ENCODE results near the gene TSR3. TPM values are rescaled to one million over a fixed set of nuclear protein-coding genes. Genes with fewer than 3 reads are reported as not detected.
A peak's percentile ranks its signal among the peaks of the same experiment; 100 is the strongest.

The TSR3 gene
- total RNA-seq, 2 donors from 2014 or later: 64.9 to 67.4 TPM

DNA sequence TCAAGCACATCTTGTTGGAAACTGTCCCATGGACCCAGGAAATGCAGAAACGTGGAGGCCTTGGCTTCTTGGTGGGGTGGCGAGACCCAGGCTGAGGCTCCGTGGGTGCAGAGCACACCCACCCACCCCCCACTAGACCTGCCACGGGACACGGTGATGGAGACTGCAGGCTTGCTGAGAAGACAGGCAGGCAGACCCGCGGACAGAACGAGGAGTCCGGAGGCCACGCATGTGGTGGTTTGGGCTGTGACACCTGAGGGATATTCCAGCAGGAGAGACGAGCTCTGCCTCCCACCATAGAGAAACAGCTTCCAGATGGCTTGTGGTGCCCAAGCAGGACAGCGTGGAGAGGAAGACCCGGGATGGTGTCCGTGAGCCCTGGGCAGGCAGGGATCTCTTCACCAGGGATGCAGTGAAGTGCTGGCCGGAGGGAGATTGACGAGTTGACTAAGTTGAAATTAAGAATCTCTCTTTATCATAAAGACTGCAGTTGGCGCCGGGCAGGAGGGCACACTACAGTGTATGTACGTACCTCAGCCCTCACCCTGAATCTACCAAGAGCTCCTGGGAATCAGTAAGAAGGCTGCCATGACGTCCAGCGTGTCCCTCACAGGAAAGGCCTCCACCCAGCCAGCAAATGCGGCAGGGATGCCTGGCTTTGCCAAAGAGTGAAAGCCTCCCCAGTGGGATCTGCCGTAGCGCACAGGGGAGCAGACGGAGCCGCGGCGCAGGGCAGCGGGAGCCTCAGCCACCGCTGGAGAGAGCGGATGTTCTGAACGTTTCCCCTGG lies 34.0 kb downstream of the TSR3 start:
- Mint-ChIP-seq H3K9me3 (no peaks in the 10 kb centered on the region), H3K27ac (peak overlapping the region; percentile 39), H3K4me3 (no peak overlapping the region), H3K36me3 (ENCODE audit: low read depth) (peaks cover 84% of the 10 kb centered on the region), H3K4me1 (peaks cover 2% of the 10 kb centered on the region), H3K27me3 (ENCODE audit: insufficient read depth) (no peaks in the 10 kb centered on the region)
- Histone ChIP-seq H3K9ac (ENCODE audit: extremely low read depth, low read length, poor library complexity, severe bottlenecking) (no peak overlapping the region), H3K9me3 (ENCODE audit: control insufficient read depth, low read length) (no peaks in the 10 kb centered on the region), H3K4me1 (ENCODE audit: control insufficient read depth, insufficient read depth, low read length) (no peaks in the 10 kb centered on the region), H3K27me3 (ENCODE audit: control insufficient read depth, insufficient read depth, low read length, poor library complexity, severe bottlenecking) (no peaks in the 10 kb centered on the region), H3K4me3 (ENCODE audit: low read length) (no peak overlapping the region), H3K27ac (ENCODE audit: low read depth, low read length) (no peak overlapping the region), H3K36me3 (ENCODE audit: control insufficient read depth, insufficient read depth, low read length) (peaks cover 85% of the 10 kb centered on the region)
- WGBS, 2 experiments (ENCODE audit: insufficient coverage in 1 of 2, insufficient read length in 1 of 2): 97% methylated on average over 29 to 32 of the region's 32 CpGs
- TF ChIP-seq, protein P1, sequence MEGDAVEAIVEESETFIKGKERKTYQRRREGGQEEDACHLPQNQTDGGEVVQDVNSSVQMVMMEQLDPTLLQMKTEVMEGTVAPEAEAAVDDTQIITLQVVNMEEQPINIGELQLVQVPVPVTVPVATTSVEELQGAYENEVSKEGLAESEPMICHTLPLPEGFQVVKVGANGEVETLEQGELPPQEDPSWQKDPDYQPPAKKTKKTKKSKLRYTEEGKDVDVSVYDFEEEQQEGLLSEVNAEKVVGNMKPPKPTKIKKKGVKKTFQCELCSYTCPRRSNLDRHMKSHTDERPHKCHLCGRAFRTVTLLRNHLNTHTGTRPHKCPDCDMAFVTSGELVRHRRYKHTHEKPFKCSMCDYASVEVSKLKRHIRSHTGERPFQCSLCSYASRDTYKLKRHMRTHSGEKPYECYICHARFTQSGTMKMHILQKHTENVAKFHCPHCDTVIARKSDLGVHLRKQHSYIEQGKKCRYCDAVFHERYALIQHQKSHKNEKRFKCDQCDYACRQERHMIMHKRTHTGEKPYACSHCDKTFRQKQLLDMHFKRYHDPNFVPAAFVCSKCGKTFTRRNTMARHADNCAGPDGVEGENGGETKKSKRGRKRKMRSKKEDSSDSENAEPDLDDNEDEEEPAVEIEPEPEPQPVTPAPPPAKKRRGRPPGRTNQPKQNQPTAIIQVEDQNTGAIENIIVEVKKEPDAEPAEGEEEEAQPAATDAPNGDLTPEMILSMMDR (conservative IDR thresholded peaks at IDR 0.05): no peak
- DNase-seq: no peak

DNA sequence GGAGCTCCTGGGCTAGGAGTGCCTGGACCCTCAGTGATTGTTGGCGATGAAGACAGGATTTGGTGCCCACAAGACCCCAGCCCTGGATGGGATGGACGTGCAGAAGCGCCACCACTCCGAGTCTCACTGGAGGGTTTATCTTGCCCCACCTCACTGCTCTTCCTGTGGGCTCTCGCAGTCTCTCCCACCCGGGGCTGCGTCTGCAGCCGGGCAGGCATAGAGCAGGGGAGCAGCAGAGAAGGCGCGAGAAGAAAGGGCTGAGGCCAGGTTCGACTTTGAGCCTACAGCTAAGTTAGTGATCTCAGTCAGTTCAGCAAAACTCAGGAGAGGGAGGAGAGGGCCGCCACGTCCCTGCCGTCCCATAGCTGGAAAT lies 35.7 kb downstream of the TSR3 start:
- no peaks in the 10 kb centered on the region for H3K9me3 Mint-ChIP-seq
- no peak overlapping the region for H3K9ac ChIP-seq (ENCODE audit: extremely low read depth, low read length, poor library complexity, severe bottlenecking)
- H3K36me3 Mint-ChIP-seq (ENCODE audit: low read depth): peaks cover 72% of the 10 kb centered on the region
- TF ChIP-seq, protein P1 (conservative IDR thresholded peaks at IDR 0.05): no peak
- DNase-seq: no peak
- no peak overlapping the region for H3K4me3 Mint-ChIP-seq
- no peak overlapping the region for H3K27ac Mint-ChIP-seq
- no peaks in the 10 kb centered on the region for H3K27me3 ChIP-seq (ENCODE audit: control insufficient read depth, insufficient read depth, low read length, poor library complexity, severe bottlenecking)
- no peaks in the 10 kb centered on the region for H3K27me3 Mint-ChIP-seq (ENCODE audit: insufficient read depth)
- no peak overlapping the region for H3K27ac ChIP-seq (ENCODE audit: low read depth, low read length)
- no peaks in the 10 kb centered on the region for H3K4me1 ChIP-seq (ENCODE audit: control insufficient read depth, insufficient read depth, low read length)
- no peak overlapping the region for H3K4me3 ChIP-seq (ENCODE audit: low read length)
- peaks cover 5% of the 10 kb centered on the region for H3K4me1 Mint-ChIP-seq
- no peaks in the 10 kb centered on the region for H3K9me3 ChIP-seq (ENCODE audit: control insufficient read depth, low read length)
- peaks cover 79% of the 10 kb centered on the region for H3K36me3 ChIP-seq (ENCODE audit: control insufficient read depth, insufficient read depth, low read length)
- 97 to 98% methylated on average over 14 of the region's 14 CpGs for WGBS, 2 experiments (ENCODE audit: insufficient coverage in 1 of 2, insufficient read length in 1 of 2)

DNA sequence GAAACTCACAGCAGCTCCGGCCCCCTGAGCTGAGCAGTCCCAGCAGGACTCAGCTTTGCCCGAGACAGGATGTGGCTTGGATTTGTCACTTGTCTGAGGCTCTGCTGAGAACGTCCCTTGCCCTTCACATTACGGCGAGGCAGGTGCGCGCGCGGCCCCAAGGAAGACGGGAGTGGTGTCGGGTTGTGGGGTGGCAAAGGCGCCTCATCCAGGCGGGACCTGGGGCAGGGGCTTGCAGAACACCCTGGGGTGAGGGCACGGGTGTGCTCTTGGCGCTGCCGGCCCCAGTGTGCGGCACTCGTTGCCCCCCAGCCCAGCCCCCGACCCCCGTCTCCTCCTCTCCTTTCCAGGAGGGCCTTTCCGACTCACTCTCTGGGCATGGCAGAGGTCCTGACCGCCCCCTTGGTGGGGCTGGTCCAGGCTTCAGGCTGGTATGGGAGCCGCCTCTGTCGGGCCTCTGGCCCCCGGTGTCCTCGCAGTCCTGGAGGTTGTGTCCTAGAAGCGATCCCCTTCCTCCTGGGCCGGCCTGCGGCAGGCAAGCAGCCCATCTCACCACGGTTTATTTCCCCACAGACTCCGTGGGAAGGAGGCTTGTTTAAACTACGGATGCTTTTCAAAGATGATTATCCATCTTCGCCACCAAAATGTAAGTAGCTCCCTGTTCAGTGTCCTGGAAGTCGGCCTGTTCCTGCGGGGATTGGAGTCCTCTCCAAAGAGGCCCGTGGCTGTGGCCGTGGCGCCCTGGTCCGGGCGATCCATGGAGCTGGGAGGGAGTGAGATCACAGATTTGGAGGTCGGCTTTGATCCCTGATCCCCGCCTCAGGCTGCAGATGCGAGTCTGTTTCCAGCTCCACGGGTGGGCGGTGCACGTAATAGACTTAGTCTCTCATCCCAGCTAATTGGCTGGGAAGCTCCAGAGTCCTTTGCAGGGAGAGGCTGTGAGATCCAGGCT lies 36.3 kb downstream of the TSR3 start:
- Mint-ChIP-seq H3K36me3 (ENCODE audit: low read depth) (peaks cover 69% of the 10 kb centered on the region), H3K4me1 (peaks cover 11% of the 10 kb centered on the region), H3K9me3 (no peaks in the 10 kb centered on the region), H3K27ac (no peak overlapping the region), H3K27me3 (ENCODE audit: insufficient read depth) (no peaks in the 10 kb centered on the region), H3K4me3 (no peak overlapping the region)
- TF ChIP-seq, protein P1 (conservative IDR thresholded peaks at IDR 0.05): no peak
- Histone ChIP-seq H3K4me3 (ENCODE audit: low read length) (no peak overlapping the region), H3K36me3 (ENCODE audit: control insufficient read depth, insufficient read depth, low read length) (peaks cover 73% of the 10 kb centered on the region), H3K27ac (ENCODE audit: low read depth, low read length) (no peak overlapping the region), H3K4me1 (ENCODE audit: control insufficient read depth, insufficient read depth, low read length) (no peaks in the 10 kb centered on the region), H3K9ac (ENCODE audit: extremely low read depth, low read length, poor library complexity, severe bottlenecking) (no peak overlapping the region), H3K27me3 (ENCODE audit: control insufficient read depth, insufficient read depth, low read length, poor library complexity, severe bottlenecking) (no peaks in the 10 kb centered on the region), H3K9me3 (ENCODE audit: control insufficient read depth, low read length) (no peaks in the 10 kb centered on the region)
- WGBS, 2 experiments (ENCODE audit: insufficient coverage in 1 of 2, insufficient read length in 1 of 2): 91 to 98% methylated on average over 30 to 46 of the region's 46 CpGs
- no peak for DNase-seq

Data from endodermal cell (in vitro differentiated cells).